Stimulated activated naive B cell treated with anti-CD40 and anti-IgM and Interleukin-4, amounts not matched to agents 10 μg/mL and 1 μg/mL and 100 μg/mL, for 72 hours (primary cell): ENCODE data around the gene DUSP15.

ENCODE experiments used
- ATAC-seq, 2 donors: fragments of 150-1000 bp; cut with Tn5 transposase; replicated peaks; 2 replicates each; pipeline ENCODE4 v1.10.0; 2021; ENCODE audit warnings: moderate library complexity in 1 of 2
- DNase-seq: peaks from one replicate; pipeline ENCODE4 v3.0.0; 2021
- H3K27ac Mint-ChIP-seq: one replicate; pipeline ENCODE4 v1.8.0; 2022; ENCODE audit warnings: mild to moderate bottlenecking, mixed read lengths
- H3K27me3 Mint-ChIP-seq, 2 donors: one replicate each; pipeline ENCODE4 v1.8.0; 2022; ENCODE audit warnings: mixed read lengths in 2 of 2
- H3K36me3 Mint-ChIP-seq, 2 donors: one replicate each; pipeline ENCODE4 v1.8.0; 2022; ENCODE audit warnings: mixed read lengths in 2 of 2, mild to moderate bottlenecking in 1 of 2
- H3K4me1 Mint-ChIP-seq, 2 donors: one replicate each; pipeline ENCODE4 v1.8.0; 2022; ENCODE audit warnings: mixed read lengths in 2 of 2, mild to moderate bottlenecking in 1 of 2
- H3K4me3 Mint-ChIP-seq, 2 donors: one replicate each; pipeline ENCODE4 v1.8.0; 2022; ENCODE audit warnings: mild to moderate bottlenecking in 2 of 2, mixed read lengths in 2 of 2, moderate library complexity in 1 of 2
- H3K9me3 Mint-ChIP-seq, 2 donors: one replicate each; pipeline ENCODE4 v1.8.0; 2022; ENCODE audit warnings: mixed read lengths in 2 of 2, mild to moderate bottlenecking in 1 of 2

Gene DUSP15

GRCh38 chr20:31843288-31843687 is 27.0 kb downstream of the DUSP15 start:
- H3K27ac Mint-ChIP-seq: no peak overlapping the region
- no peaks in the 10 kb centered on the region for H3K9me3 Mint-ChIP-seq
- no peaks in the 10 kb centered on the region for H3K36me3 Mint-ChIP-seq
- peaks cover 0 to 1% of the 10 kb centered on the region in 2 donors for H3K27me3 Mint-ChIP-seq
- DNase-seq (no peak), ATAC-seq (no peak)
- H3K4me1 Mint-ChIP-seq: peaks cover 5 to 7% of the 10 kb centered on the region in 2 donors
- H3K4me3 Mint-ChIP-seq: no peak overlapping the region

GRCh38 chr20:31842471-31843157 is 27.7 kb downstream of the DUSP15 start:
- peaks cover 5 to 7% of the 10 kb centered on the region in 2 donors for H3K4me1 Mint-ChIP-seq
- H3K36me3 Mint-ChIP-seq: no peaks in the 10 kb centered on the region
- H3K27ac Mint-ChIP-seq: no peak overlapping the region
- ATAC-seq (no peak), DNase-seq (no peak)
- no peaks in the 10 kb centered on the region for H3K9me3 Mint-ChIP-seq
- no peaks in the 10 kb centered on the region for H3K27me3 Mint-ChIP-seq
- H3K4me3 Mint-ChIP-seq: no peak overlapping the region

- no peak overlapping the region for H3K27ac Mint-ChIP-seq
- peaks cover 5 to 7% of the 10 kb centered on the region in 2 donors for H3K4me1 Mint-ChIP-seq
- H3K9me3 Mint-ChIP-seq: no peaks in the 10 kb centered on the region
- no peaks in the 10 kb centered on the region for H3K27me3 Mint-ChIP-seq
- H3K4me3 Mint-ChIP-seq: no peak overlapping the region
- DNase-seq: no peak
- ATAC-seq: no peak
- H3K36me3 Mint-ChIP-seq: no peaks in the 10 kb centered on the region
Observed at GRCh38 chr20:31841928-31842327, 28.4 kb downstream of the DUSP15 start.

- peaks cover 9 to 10% of the 10 kb centered on the region in 2 donors for H3K4me1 Mint-ChIP-seq
- no peaks in the 10 kb centered on the region for H3K9me3 Mint-ChIP-seq
- no peak overlapping the region for H3K4me3 Mint-ChIP-seq
- ATAC-seq (no peak), DNase-seq (no peak)
- H3K36me3 Mint-ChIP-seq: no peaks in the 10 kb centered on the region
- H3K27ac Mint-ChIP-seq: no peak overlapping the region
- H3K27me3 Mint-ChIP-seq: no peaks in the 10 kb centered on the region
Observed at GRCh38 chr20:31840906-31841816, 29.2 kb downstream of the DUSP15 start.

- Mint-ChIP-seq H3K4me1 (peaks cover 14 to 20% of the 10 kb centered on the region in 2 donors), H3K36me3 (no peaks in the 10 kb centered on the region), H3K4me3 (no peak overlapping the region), H3K27ac (no peak overlapping the region), H3K27me3 (no peaks in the 10 kb centered on the region), H3K9me3 (no peaks in the 10 kb centered on the region)
- ATAC-seq (no peak), DNase-seq (no peak)
Observed at GRCh38 chr20:31839782-31840487, 30.4 kb downstream of the DUSP15 start.

- Mint-ChIP-seq H3K27me3 (no peaks in the 10 kb centered on the region), H3K4me3 (no peak overlapping the region), H3K4me1 (peaks cover 14 to 20% of the 10 kb centered on the region in 2 donors), H3K36me3 (no peaks in the 10 kb centered on the region), H3K9me3 (no peaks in the 10 kb centered on the region), H3K27ac (no peak overlapping the region)
- DNase-seq (no peak), ATAC-seq (no peak)
Observed at GRCh38 chr20:31838646-31839292, 31.6 kb downstream of the DUSP15 start.

GRCh38 chr20:31837896-31838397 is 32.4 kb downstream of the DUSP15 start:
- no peak for DNase-seq
- Mint-ChIP-seq H3K27ac (no peak overlapping the region), H3K36me3 (no peaks in the 10 kb centered on the region), H3K4me1 (peaks cover 10 to 20% of the 10 kb centered on the region in 2 donors), H3K9me3 (no peaks in the 10 kb centered on the region), H3K27me3 (peaks cover 0 to 4% of the 10 kb centered on the region in 2 donors), H3K4me3 (no peak overlapping the region)
- no peak for ATAC-seq

- H3K4me1 Mint-ChIP-seq: peaks cover 7 to 15% of the 10 kb centered on the region in 2 donors
- DNase-seq (no peak), ATAC-seq (no peak)
- no peaks in the 10 kb centered on the region for H3K36me3 Mint-ChIP-seq
- no peak overlapping the region for H3K4me3 Mint-ChIP-seq
- no peaks in the 10 kb centered on the region for H3K9me3 Mint-ChIP-seq
- H3K27ac Mint-ChIP-seq: no peak overlapping the region
- H3K27me3 Mint-ChIP-seq: peaks cover 0 to 5% of the 10 kb centered on the region in 2 donors
Observed at GRCh38 chr20:31836853-31837608, 33.3 kb downstream of the DUSP15 start.

GRCh38 chr20:31835977-31836852 is 34.1 kb downstream of the DUSP15 start:
- ATAC-seq: peak; percentile 71 to 80
- H3K27me3 Mint-ChIP-seq: peaks cover 0 to 5% of the 10 kb centered on the region in 2 donors
- no peak overlapping the region for H3K27ac Mint-ChIP-seq
- H3K9me3 Mint-ChIP-seq: no peaks in the 10 kb centered on the region
- no peak for DNase-seq
- peaks cover 7 to 15% of the 10 kb centered on the region in 2 donors for H3K4me1 Mint-ChIP-seq
- H3K4me3 Mint-ChIP-seq: no peak overlapping the region
- no peaks in the 10 kb centered on the region for H3K36me3 Mint-ChIP-seq

GRCh38 chr20:31835554-31835953 is 34.8 kb downstream of the DUSP15 start:
- Mint-ChIP-seq H3K27ac (no peak overlapping the region), H3K27me3 (peaks cover 0 to 5% of the 10 kb centered on the region in 2 donors), H3K4me3 (no peak overlapping the region), H3K36me3 (no peaks in the 10 kb centered on the region), H3K9me3 (no peaks in the 10 kb centered on the region), H3K4me1 (peaks cover 7 to 15% of the 10 kb centered on the region in 2 donors)
- DNase-seq: no peak
- ATAC-seq: peak; percentile 5 to 14

GRCh38 chr20:31833931-31834521 is 36.3 kb downstream of the DUSP15 start:
- H3K4me1 Mint-ChIP-seq: peaks cover 7 to 15% of the 10 kb centered on the region in 2 donors
- no peak overlapping the region for H3K4me3 Mint-ChIP-seq
- H3K27ac Mint-ChIP-seq: no peak overlapping the region
- DNase-seq (no peak), ATAC-seq (no peak)
- no peaks in the 10 kb centered on the region for H3K36me3 Mint-ChIP-seq
- no peaks in the 10 kb centered on the region for H3K9me3 Mint-ChIP-seq
- peaks cover 0 to 5% of the 10 kb centered on the region in 2 donors for H3K27me3 Mint-ChIP-seq

GRCh38 chr20:31833130-31833930 is 37.0 kb downstream of the DUSP15 start:
- peaks cover 0 to 5% of the 10 kb centered on the region in 2 donors for H3K27me3 Mint-ChIP-seq
- H3K4me1 Mint-ChIP-seq: peaks cover 7 to 15% of the 10 kb centered on the region in 2 donors
- no peaks in the 10 kb centered on the region for H3K9me3 Mint-ChIP-seq
- no peaks in the 10 kb centered on the region for H3K36me3 Mint-ChIP-seq
- DNase-seq (peak; percentile 48), ATAC-seq (peak; percentile 59 to 66)
- H3K4me3 Mint-ChIP-seq: no peak overlapping the region
- no peak overlapping the region for H3K27ac Mint-ChIP-seq
